Immature natural killer cell (primary cell): ENCODE data around the gene SDC3. TPM values are rescaled to one million over a fixed set of nuclear protein-coding genes. Genes with fewer than 3 reads are reported as not detected.

Experiments used
- DNase-seq, 3 donors: peaks; one replicate each; pipeline ENCODE4 v3.0.0; 2022; ENCODE audit warnings: mixed read lengths in 1 of 3
- H3K27ac Mint-ChIP-seq, 6 donors: one replicate each; pipeline ENCODE4 v1.8.0; 2020; ENCODE audit warnings: mixed read lengths in 6 of 6, mild to moderate bottlenecking in 5 of 6, inconsistent platforms in 4 of 6, moderate library complexity in 3 of 6
- H3K27me3 Mint-ChIP-seq, 3 donors: one replicate each; pipeline ENCODE4 v1.8.0; 2020 to 2021; ENCODE audit warnings: low read depth in 3 of 3, mild to moderate bottlenecking in 3 of 3, mixed read lengths in 3 of 3, moderate library complexity in 3 of 3, inconsistent platforms in 1 of 3
- H3K36me3 Mint-ChIP-seq, 3 donors: one replicate each; pipeline ENCODE4 v1.8.0; 2020; ENCODE audit warnings: mixed read lengths in 3 of 3, inconsistent platforms in 2 of 3, mild to moderate bottlenecking in 2 of 3
- H3K4me1 Mint-ChIP-seq, 2 donors: one replicate each; pipeline ENCODE4 v1.8.0; 2020; ENCODE audit warnings: inconsistent platforms in 2 of 2, mild to moderate bottlenecking in 2 of 2, mixed read lengths in 2 of 2, moderate library complexity in 1 of 2
- H3K4me3 Mint-ChIP-seq, 5 donors: one replicate each; pipeline ENCODE4 v1.8.0; 2020; ENCODE audit warnings: mild to moderate bottlenecking in 5 of 5, mixed read lengths in 5 of 5, inconsistent platforms in 3 of 5, moderate library complexity in 3 of 5
- H3K9me3 Mint-ChIP-seq, 6 donors: one replicate each; pipeline ENCODE4 v1.8.0; 2020; ENCODE audit warnings: mild to moderate bottlenecking in 6 of 6, mixed read lengths in 6 of 6, inconsistent platforms in 4 of 6, moderate library complexity in 3 of 6
- polyA plus RNA-seq, 3 donors: library from polyadenylated mRNA; unstranded; fragments of 300-500 nt; fragmentation: Illumina TruSeq; gene quantifications; one replicate each; pipeline ENCODE4 v1.2.3, GENCODE V29; 2021

SDC3 gene
- polyA plus RNA-seq, 3 donors from 2014 or later = not detected

DNA sequence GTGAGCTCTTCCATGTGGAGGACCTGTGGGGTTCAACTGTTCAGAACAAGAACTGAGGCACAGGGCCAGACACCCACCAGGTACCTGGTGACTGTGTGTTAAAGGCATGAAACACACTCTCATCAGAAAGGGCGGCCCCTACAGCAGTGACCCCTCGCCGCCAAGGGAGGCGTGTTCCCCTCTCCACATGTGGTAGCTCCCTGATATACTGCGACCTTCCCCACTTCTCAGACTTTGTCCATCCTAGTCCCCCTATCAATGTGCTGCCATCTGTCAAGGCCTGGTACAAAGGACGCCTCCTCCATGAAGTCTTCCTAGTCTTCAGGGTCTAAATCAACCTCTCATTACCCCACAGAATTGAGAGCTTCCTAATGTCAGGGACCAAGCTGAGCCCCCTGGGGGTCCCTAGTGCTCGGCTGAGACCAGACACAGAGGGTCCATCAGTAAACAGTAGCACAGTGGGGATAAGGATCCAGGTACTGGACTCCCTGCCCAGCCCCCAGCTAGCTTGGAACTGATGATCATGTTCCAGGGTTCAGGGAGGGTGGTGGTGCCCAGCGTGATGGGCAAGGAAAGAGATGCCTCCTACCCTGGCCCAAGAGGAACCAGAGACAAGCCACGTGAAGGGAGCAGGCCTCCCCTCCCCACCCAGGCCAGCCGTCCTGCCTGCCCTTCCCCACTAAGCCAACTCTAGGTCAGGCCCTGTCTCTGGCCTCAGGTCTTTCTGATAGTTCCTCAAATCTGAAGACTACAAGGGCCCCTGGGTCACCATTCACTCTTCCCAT is 10.3 kb downstream of the SDC3 start:
- Mint-ChIP-seq H3K27me3 (peaks cover 1 to 9% (median 7%) of the 10 kb centered on the region in 3 donors), H3K4me3 (no peak overlapping the region)

DNA sequence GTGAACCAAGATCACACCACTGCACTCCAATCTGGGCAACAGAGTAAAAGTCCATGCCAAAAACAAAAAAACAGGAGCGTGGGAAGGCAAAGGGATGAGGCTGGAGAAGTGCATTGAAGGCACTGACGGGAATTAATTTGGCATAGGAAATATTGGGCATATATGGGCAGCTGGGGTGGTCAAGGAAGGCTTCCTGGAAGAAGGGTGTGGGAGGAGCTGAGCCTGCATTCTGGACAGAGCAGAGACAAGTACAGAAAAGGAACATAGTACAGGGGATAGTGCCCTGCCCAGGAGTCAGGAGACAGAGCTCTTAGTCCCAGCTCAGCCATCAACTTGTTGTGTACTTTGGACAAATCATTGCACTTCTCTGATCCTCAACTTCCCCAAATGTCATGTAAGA is 11.7 kb downstream of the SDC3 start:
- Mint-ChIP-seq H3K4me3 (no peak overlapping the region), H3K27ac (no peak overlapping the region), H3K27me3 (peaks cover 0 to 9% (median 8%) of the 10 kb centered on the region in 3 donors), H3K36me3 (no peaks in the 10 kb centered on the region), H3K4me1 (peaks cover 0 to 2% of the 10 kb centered on the region in 2 donors), H3K9me3 (no peaks in the 10 kb centered on the region)
- DNase-seq = no peak

More for the DNA sequence above, 10.3 kb downstream of the SDC3 start:
- H3K27ac Mint-ChIP-seq = peak overlapping the region in 1 of 6 donors; percentile 17
- H3K36me3 Mint-ChIP-seq = no peaks in the 10 kb centered on the region
- no peaks in the 10 kb centered on the region for H3K9me3 Mint-ChIP-seq
- peaks cover 0 to 2% of the 10 kb centered on the region in 2 donors for H3K4me1 Mint-ChIP-seq
- DNase-seq = no peak

DNA sequence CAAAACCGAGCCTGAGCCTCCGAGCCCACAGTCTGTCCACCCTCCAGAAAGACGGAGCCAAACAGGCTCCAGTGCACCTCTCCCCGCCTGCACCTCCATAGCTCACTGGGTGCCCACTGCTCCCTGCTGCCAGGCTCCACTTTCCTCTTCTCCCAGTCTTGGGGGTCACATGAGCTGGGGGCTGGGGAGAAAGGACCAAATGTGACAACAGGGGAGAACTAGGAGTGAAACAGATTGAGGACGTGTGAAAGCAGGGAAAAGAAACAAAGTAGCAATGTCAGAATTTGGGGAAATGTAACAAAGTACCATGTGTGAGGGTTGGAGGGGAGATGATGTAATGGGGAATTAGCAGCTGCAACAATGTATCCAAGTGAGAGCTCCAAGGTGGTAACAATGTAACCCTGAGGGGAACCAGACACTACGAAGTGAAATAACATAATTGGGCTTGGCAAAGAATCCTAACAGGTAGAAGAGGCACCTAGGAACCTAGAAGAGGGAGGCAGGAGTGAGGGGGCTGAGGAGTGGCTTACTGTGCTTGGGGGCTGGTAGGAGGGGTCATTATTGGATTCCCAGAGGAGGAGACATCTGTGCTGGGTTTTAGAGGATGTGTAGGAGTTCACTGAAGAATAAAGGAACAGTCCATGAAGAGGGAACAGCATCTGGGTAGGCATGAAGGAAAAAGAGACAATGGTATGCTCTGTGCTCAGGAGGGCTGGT is 12.5 kb downstream of the SDC3 start:
- Mint-ChIP-seq H3K36me3 (no peaks in the 10 kb centered on the region), H3K27ac (no peak overlapping the region), H3K4me3 (no peak overlapping the region), H3K27me3 (peaks cover 0 to 9% (median 5%) of the 10 kb centered on the region in 3 donors), H3K4me1 (peaks cover 0 to 2% of the 10 kb centered on the region in 2 donors), H3K9me3 (no peaks in the 10 kb centered on the region)
- DNase-seq = no peak

GRCh38 chr1:30895382-30895943 is 13.1 kb downstream of the SDC3 start:
- Mint-ChIP-seq H3K4me3 (no peak overlapping the region), H3K9me3 (no peaks in the 10 kb centered on the region), H3K4me1 (peaks cover 0 to 2% of the 10 kb centered on the region in 2 donors), H3K36me3 (no peaks in the 10 kb centered on the region), H3K27me3 (peaks cover 0 to 8% (median 5%) of the 10 kb centered on the region in 3 donors), H3K27ac (no peak overlapping the region)
- DNase-seq = no peak

DNA sequence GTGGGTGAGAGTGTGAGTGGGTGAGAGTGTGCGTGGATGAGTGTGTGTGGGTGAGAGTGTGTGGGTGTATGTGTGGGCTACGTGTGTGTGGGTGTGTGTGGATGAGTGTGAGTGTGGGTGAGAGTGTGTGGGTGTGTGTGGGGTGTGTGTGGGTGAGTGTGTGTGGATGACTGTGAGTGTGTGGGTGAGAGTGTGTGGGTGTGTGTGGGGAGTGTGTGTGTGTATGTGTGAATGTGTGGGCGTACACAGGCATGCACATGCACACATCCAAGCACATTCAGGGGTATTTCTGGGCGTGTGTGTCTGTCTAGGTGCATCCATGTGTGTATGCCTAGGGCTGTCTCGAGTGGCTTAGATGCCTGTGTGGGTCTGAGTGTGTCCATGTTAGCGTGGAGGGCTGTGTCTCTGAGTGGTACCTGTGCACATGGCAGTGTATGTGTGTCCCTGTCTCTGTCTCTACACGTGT is 14.0 kb downstream of the SDC3 start:
- DNase-seq = no peak
- Mint-ChIP-seq H3K27me3 (peaks cover 0 to 8% (median 5%) of the 10 kb centered on the region in 3 donors), H3K4me1 (peaks cover 0 to 2% of the 10 kb centered on the region in 2 donors), H3K4me3 (no peak overlapping the region), H3K9me3 (no peaks in the 10 kb centered on the region), H3K36me3 (no peaks in the 10 kb centered on the region), H3K27ac (peak overlapping the region in 2 of 6 donors; percentile 9 to 24)

DNA sequence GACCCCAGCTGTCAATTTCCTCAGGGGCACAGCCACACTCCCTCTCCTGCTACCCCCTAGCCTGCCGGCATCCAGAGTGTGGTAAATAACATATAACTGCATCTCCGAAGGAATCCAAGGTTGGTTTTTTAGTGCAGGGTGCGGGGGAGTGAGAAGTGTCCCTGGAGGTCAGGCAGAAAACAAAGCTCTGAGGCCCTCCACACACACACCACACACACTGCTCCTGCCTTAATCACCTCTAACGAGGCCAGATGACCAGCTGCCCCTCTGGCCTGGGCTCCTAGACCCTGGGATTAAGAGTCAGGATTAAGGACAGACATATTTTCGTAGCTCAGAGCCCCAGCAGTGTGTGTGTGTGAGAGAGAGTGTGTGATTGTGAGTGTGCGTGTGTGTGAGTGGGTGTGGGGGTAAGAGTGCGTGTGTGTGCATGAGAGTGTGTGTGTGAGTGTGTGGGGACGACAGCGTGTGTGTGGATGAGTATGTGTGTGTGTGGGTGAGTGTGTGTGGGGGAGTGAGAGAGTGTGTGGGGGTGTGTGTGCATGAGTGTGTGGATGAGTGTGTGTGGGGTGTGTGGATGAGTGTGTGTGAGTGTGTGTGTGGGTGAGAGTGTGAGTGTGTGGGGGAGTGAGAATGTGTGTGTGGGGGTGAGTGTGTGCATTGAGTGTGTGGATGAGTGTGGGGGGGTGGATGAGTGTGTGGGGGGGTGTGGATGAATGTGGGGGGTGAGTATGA is 14.6 kb downstream of the SDC3 start:
- H3K36me3 Mint-ChIP-seq = no peaks in the 10 kb centered on the region
- no peak for DNase-seq
- no peaks in the 10 kb centered on the region for H3K9me3 Mint-ChIP-seq
- H3K27ac Mint-ChIP-seq = peak overlapping the region in 1 of 6 donors; percentile 24
- H3K4me3 Mint-ChIP-seq = no peak overlapping the region
- H3K27me3 Mint-ChIP-seq = peaks cover 0 to 8% (median 5%) of the 10 kb centered on the region in 3 donors
- peaks cover 0 to 2% of the 10 kb centered on the region in 2 donors for H3K4me1 Mint-ChIP-seq

GRCh38 chr1:30892671-30893073 is 15.9 kb downstream of the SDC3 start:
- Mint-ChIP-seq H3K36me3 (no peaks in the 10 kb centered on the region), H3K27ac (no peak overlapping the region), H3K4me3 (no peak overlapping the region), H3K4me1 (peaks cover 0 to 2% of the 10 kb centered on the region in 2 donors), H3K9me3 (no peaks in the 10 kb centered on the region), H3K27me3 (peaks cover 2 to 6% (median 5%) of the 10 kb centered on the region in 3 donors)
- DNase-seq = no peak

DNA sequence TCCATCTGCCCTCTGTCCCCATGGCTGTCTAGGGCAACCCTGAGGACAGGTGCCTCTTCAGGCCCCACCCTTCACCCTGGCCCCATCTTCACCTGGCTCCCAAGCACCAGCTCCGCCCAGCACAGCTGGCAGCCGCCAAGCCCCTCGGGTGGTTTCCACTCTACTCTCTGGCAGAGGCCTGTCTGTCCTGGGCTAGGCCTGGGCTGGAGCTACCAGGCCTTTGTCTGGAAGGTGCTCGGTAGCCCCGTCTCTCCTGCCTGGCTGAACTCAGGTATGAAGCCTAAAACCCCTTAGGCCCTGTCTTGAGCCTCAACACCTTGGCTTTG is 17.4 kb downstream of the SDC3 start:
- Mint-ChIP-seq H3K27ac (no peak overlapping the region), H3K27me3 (peaks cover 2 to 6% (median 3%) of the 10 kb centered on the region in 3 donors), H3K4me1 (peaks cover 0 to 2% of the 10 kb centered on the region in 2 donors), H3K9me3 (no peaks in the 10 kb centered on the region), H3K4me3 (no peak overlapping the region), H3K36me3 (no peaks in the 10 kb centered on the region)
- no peak for DNase-seq

DNA sequence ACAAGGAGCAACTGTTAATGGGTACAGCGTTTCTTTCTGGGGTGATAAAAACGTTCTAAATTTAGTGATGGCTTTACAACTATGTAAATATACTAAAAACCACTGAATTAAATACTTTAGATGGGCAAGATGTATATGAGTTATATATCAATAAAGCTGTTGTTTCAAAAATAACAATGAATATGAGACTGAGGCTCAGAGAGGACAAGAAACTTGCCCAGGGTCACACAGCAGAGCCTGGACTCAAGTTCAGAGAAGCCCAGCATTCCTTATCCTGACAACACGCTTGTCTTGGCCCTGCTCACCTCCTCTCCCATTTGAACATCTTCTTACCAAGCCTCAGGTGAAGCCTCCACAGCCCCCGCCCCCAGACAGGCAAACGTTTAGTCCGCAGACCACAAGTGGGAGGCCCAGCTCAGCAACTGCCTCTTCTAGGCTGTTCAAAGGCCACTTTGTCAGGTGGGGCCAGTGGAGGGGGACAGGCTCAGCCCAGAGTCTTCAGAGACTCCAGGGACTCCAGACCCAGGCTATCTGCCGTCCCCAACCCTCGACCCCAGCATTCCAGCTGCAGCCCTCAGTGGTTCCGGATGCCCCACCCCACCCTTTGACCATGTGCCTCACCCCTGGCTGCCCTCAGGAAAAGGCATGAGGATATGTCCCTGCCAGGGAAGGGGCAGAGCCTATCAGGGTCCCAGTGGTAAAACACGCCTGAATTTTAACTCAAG is 17.9 kb downstream of the SDC3 start:
- Mint-ChIP-seq H3K9me3 (no peaks in the 10 kb centered on the region), H3K4me1 (peaks cover 0 to 2% of the 10 kb centered on the region in 2 donors), H3K27me3 (peaks cover 2 to 5% (median 4%) of the 10 kb centered on the region in 3 donors), H3K27ac (no peak overlapping the region), H3K4me3 (no peak overlapping the region), H3K36me3 (no peaks in the 10 kb centered on the region)
- DNase-seq = no peak

DNA sequence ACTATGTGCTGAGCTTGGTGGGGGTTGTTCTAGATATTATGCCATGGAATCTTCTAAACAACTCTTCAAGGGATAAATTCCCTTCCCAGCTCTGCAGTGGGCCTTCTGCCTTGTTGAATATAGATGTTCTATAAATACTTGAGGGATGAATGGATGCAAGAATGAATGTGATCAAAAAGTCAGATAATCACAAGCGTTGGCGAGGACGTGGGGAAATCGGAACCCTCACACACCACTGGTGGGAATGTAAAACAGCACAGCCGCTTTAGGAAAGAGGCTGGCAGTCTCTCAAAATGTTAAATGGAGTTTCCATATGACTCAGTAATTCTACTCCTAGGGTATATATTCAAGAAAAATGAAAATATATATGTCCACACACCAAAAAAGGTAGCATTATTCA is 19.0 kb downstream of the SDC3 start:
- Mint-ChIP-seq H3K4me3 (no peak overlapping the region), H3K9me3 (no peaks in the 10 kb centered on the region), H3K27me3 (peaks cover 2 to 5% (median 4%) of the 10 kb centered on the region in 3 donors), H3K27ac (no peak overlapping the region), H3K36me3 (no peaks in the 10 kb centered on the region), H3K4me1 (peaks cover 0 to 2% of the 10 kb centered on the region in 2 donors)
- no peak for DNase-seq

DNA sequence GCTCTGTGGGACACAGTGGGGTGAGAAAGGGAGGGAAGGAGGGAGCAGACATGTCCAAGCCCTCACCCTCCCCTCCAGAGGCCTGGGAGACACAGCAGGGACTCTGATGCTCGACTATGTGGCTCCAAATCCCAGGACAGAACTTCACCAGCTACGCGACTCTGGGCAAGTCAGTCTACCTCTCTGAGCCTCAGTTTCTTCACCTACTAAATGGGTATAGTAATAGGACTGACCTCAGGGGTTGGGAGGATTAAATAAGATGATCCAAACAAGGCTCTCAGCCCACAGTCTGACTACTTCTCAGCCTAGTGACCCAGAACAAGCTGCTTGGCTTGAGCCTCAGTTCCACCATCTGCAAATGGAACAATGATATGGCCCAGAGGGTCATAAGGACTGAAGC is 19.6 kb downstream of the SDC3 start:
- DNase-seq = no peak
- Mint-ChIP-seq H3K9me3 (no peaks in the 10 kb centered on the region), H3K4me3 (no peak overlapping the region), H3K27ac (no peak overlapping the region), H3K36me3 (no peaks in the 10 kb centered on the region), H3K27me3 (peaks cover 2 to 7% (median 5%) of the 10 kb centered on the region in 3 donors), H3K4me1 (peaks cover 0 to 1% of the 10 kb centered on the region in 2 donors)

DNA sequence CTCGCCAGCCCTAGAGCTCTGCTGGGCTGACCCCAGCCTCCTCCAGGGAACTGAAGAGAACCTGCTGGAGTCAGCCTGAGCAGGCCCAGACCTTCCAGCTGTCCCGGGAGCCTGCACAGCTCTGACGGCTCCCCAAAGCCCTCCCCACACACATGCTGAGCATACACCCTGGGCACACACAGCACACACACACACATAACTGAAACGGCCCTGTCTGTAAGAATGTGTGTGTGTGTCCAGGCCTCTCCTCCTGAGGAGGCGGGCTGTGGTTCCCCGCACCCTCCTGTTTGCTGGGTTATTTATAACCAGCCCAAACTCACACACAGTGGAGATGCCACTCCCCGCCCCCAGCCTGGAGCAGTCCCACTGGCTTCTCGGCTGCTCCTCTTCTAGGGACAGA is 20.2 kb downstream of the SDC3 start:
- H3K27ac Mint-ChIP-seq = no peak overlapping the region
- H3K27me3 Mint-ChIP-seq = peaks cover 2 to 9% (median 4%) of the 10 kb centered on the region in 3 donors
- no peaks in the 10 kb centered on the region for H3K9me3 Mint-ChIP-seq
- H3K4me3 Mint-ChIP-seq = no peak overlapping the region
- no peaks in the 10 kb centered on the region for H3K4me1 Mint-ChIP-seq
- no peaks in the 10 kb centered on the region for H3K36me3 Mint-ChIP-seq
- DNase-seq = no peak
